GM21825 (cell line): ENCODE data around the gene CRKL.
"Not testable (repeated sequence)": the region's sequence is repeated elsewhere in the genome, so short reads cannot be mapped to it uniquely, and the experiment has no call there.

Source experiments
- ATAC-seq: cut with Tn5 transposase; IDR thresholded peaks from one replicate; pipeline ENCODE4 v1.9.1; 2021; ENCODE audit warnings: mild to moderate bottlenecking, moderate library complexity; ENCODE audit not compliant: unreplicated experiment

Gene CRKL

GRCh38 chr22:20931126-20931654 is 14.0 kb downstream of the CRKL start:
- no peak for ATAC-seq

GRCh38 chr22:20933910-20934309 is 16.7 kb downstream of the CRKL start:
- no peak for ATAC-seq

DNA sequence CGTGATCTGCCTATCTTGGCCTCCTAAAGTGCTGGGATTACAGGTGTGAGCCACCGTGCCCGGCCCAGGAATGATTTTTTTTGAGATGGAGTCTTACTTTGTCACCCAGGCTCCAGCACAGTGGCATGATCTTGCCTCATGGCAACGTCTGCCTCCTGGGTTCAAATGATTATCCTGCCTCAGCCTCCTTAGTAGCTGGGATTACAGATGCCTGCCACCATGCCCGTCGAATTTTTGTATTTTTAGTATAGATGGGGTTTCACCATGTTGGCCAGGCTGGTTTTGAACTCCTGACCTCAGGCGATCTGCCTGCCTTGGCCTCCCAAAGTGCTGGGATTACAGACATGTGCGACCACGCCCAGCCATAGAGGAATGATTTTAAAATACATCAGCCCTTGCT is 17.8 kb downstream of the CRKL start:
- not testable (repeated sequence) for ATAC-seq

- ATAC-seq: not testable (repeated sequence)
These were observed 18.8 kb downstream of the CRKL start for GRCh38 chr22:20935780-20936539.

- no peak for ATAC-seq
These were observed 20.0 kb downstream of the CRKL start for GRCh38 chr22:20937031-20937793.

DNA sequence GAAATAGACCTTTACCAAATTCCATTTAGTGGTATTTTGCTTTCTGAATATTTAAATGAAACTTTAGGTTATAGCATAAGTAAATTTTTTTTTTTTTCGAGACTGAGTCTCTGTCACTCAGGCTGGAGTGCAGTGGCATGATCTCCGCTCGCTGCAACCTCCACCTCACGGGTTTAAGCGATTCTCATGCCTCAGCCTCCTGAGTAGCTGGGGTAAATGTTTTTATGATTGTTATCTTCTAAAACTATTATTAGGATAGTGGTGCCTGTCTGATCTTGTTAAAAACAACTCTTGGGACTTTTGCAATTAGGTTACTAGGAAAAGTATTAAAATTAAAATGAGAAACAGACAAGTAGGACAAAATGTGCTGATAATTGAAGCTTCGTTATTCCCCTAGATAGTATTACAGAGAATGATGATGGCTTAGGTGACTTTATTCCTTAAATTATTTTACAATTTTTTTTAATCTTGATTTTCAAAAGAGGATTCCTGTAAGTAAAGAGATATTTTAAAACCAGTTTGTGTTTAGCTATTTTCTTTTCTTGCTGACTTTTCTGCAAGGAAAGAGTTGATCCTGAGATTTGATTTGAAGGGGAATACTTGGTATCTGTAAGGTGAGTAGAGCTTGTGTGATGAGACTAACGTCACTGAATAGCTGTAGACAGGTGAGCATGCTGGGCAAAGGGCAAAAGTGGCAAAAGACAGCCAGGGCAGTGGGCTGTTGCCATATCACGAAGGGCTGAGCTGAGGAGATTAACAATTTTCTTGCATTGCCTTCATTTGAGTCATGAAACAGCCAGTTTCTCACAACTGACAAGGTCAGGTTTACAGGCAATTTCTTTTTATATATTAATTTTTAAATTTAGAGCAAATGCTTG is 20.8 kb downstream of the CRKL start:
- ATAC-seq: no peak

GRCh38 chr22:20939457-20940185 is 22.4 kb downstream of the CRKL start:
- not testable (repeated sequence) for ATAC-seq

DNA sequence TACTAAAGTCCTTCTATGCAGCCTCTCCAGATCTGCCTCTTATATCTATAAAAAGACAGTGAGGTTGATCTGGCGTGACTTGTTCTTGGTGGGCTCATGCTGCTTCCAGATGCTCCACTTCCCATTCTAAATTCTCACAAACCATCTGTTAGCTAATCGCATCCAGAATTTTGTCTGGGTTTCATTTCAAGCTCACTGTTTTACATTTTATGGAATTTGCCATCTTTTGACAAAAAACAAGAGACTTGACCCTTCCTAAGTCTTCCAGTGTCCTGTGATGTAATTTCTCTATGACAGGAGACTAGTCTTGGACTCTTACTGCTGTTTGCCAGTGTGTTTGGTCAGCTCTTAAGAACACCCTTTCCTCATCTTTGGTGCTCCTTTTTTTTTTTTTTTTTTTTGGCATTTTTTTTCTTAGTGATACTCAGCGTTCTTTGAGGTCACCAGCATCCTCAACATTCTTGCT is 23.0 kb downstream of the CRKL start:
- ATAC-seq: no peak

GRCh38 chr22:20940904-20941385 is 23.7 kb downstream of the CRKL start:
- no peak for ATAC-seq

DNA sequence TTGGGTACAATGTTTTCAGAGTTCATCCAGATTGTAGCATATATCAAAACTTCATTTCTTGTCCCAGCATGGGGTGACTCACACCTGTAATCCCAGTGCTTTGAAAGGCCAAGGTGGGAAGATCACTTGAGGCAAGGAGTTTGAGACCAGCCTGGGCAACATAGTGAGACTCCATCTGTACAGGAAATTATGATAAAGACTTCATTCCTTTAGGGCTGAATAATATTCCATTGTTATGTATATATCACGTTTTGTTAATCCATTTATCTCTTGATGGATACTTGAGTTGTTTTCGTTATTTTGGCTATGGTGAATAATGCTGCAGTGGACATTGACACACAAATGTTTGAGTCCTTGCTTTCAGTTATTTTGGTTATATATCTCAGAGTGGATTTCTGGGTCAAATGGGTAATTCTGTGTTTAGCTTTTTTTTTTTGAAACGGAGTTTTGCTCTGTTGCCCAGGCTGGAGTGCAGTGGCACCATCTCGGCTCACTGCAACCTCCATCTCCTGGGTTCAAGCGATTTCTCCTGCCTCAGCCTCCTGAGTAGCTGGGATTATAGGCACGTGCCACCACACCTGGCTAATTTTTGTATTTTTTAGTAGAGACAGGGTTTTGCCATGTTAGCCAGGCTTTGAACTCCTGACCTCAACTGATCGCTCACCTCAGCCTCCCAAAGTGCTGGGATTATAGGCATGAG is 25.1 kb downstream of the CRKL start:
- ATAC-seq: not testable (repeated sequence)

GRCh38 chr22:20943104-20943933 is 26.1 kb downstream of the CRKL start:
- ATAC-seq: no peak

DNA sequence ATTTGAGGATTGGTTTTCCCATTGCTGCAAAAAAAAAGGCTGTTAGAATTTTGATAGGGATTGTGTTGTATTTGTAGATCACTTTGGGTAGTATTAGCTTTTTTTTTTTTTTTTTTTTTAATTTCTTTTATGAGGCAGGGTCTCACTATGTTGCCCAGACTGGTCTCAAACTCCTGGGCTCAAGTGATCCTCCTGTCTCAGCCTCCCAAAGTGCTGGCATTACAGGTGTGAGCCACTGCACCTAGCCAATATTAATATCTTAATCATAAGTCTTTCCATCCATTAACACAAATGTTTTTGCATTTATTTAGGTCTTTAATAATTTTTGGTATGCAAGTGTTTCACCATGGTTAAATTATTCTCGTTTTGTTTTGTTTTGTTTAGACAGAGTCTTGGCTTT is 26.8 kb downstream of the CRKL start:
- no peak for ATAC-seq

DNA sequence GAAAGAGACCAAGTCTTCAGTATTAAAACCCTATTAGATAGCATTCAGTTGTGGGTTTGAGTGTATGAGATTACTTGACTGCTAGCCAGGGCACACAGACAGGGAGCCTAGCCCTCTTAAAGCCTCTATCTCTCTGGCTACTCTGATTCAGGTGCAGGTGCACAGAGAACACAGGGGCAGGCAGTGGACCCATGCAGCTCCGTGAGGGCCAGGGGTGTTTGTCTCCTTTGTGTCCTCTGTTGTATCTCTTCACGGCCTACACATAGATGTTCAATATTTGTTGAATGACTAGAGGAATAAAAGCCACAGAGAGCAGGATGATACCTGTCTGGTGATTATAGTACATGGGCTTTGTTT is 28.3 kb downstream of the CRKL start:
- ATAC-seq: no peak

DNA sequence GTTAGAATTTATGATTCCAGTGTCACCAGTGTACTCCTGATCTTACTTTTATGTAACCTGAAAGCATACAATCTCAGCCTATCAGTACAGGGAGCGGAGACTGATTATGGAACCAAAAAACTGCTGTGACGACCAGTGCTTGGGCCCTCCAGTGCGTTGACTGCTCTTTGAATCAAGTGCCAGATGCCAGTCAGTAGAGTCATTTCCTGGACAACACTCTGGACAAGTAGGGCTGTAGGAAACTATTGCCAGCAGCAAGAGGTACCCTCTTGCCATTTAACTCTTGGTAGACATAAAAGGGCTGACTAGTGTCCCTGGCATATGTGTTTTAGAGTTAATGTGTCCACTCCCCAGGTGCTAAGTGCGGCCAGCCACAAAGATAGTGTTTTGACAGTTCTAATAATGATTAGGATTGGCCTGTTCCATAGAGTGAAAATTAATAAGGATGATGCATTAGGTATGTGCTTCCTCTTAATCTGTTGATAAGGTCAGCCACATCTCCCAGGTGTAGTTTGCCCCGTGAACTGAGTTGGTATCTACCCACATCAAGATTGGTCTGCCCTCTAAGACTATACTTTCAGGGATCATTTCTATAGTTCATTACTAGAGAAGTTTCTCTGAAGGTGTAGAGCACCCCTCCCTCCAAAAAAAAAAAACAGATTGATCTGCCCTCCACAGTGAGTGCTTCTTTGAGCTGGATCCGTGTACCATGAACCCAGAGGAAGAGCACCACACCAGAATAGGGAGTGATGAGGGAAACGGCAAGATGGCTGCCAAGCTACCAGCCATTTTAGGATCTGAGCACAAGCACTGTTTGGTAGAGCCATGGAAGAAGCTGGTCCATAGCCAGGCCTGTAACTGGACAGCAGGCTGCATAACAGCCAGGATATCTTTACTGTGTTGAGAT is 29.1 kb downstream of the CRKL start:
- no peak for ATAC-seq

- no peak for ATAC-seq
These were observed 29.8 kb downstream of the CRKL start for GRCh38 chr22:20946991-20947390.

DNA sequence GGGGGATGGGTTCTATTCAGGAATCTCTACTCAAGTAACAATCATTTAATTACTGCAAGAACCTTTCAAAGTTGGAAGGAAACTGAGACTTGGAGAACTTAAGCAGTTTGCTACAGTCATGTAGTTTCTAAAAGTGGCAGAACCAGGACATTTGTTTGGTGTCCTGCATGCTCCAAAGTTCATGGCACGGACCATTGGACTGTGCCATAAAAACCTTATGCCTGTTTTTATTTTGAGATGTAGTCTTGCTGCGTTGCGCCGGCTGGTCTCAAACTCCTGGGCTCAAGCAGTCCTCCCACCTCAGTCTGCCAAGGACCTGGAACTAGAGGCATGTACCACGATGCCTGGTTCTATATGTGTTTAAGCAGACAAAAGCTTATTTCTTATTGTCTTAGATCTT is 31.2 kb downstream of the CRKL start:
- no peak for ATAC-seq

DNA sequence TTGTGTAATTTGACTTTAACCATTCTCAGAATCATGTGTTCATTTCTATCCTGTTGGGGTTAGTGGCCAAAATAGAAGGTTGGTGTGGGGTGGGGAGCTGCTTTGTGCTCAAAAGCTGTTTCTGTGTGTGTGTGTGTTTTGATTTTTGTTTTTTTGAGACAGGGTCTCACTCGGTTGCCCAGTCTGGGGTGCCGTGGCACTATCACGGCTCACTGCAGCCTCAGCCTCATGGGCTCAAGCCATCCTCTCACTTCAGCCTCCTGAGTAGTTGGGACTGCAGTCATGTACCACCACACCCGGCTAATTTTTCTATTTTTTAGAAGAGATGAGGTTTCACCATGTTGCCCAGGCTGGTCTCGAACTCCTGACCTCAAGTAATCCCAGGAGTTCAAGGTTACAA is 31.8 kb downstream of the CRKL start:
- ATAC-seq: no peak

GRCh38 chr22:20949698-20950183 is 32.5 kb downstream of the CRKL start:
- no peak for ATAC-seq
